NCI-H2081 (cell line): Measurements from ENCODE around the gene ETV4.
A peak's percentile ranks its signal among the peaks of the same experiment; 100 is the strongest.

Experiments
- DNase-seq, 2 experiments: peaks; one replicate each; lab custom pipeline; 2025; lab: John Stamatoyannopoulos, UW

The ETV4 gene

DNA sequence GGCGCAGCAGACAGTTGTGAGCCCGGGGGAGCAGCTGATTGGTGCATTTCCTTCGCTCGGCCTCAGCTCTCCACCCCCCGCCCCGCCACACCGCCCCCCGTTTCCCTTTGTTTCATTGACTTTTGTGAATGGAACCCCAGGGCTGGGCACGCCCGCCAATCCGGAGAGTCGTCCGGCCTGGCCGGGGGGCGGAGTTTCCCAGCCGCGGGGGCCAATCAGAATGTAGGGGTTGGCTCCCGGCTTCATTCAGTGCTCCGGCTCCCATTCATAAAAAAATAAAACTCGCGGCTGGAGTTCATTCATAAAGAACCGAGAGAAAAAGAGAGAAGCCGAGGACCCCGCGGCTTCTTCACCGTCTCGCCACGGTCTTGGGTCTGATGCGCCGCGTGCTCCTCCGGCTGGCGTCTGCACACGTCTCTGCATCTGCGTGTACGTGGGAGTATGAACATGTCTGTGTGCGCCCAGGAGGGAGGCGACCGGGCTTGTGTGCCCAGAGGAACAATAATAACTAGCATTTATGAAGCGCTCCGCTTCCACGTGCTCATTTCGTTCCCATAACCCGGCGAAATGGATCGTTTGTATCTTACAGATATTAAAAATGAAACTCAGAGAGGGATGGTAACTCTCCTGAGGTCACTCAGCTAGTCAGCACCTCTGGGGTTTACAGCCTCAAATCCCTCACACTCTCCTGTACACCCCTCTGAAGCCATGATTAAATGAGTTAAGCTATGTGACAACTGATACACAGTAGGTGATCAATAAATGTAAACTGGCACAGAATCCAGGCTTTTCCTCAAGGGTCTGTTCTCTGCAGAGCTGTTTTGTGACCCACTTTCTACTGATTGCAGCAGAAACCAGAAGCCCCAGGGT lies at the start of gene ETV4:
ETV4 (minus strand) TSS at position 22 of the 870 bp plus-strand sequence. CDS start 723 bp downstream, outside the sequence.
- DNase-seq = peak; percentile 92 to 93

- DNase-seq = no peak
Measured at GRCh38 chr17:43595466-43595865, 49.3 kb upstream of the ETV4 start.

GRCh38 chr17:43591779-43592562 lies 45.8 kb upstream of the ETV4 start:
- no peak for DNase-seq

DNA sequence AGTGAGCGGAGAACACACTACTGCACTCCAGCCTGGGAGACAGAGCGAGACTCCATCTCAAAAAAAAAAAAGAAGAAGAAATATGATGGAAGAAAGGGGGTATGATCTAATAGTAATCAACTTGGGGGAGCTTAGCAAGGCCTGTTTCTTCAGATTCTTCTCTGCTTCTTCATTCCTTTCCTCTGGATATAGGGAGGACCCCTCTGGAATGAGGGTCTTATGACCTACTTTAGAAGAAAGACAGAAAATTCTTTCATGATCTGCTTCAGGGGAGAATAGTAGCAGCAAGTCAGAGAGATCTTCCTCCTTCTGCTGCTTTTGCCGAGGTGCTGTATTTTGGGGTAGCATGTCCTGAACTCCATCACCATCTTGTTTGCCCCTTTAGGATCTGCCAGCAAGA lies 44.9 kb upstream of the ETV4 start:
- DNase-seq = no peak

GRCh38 chr17:43588664-43589435 lies 42.7 kb upstream of the ETV4 start:
- no peak for DNase-seq

- DNase-seq = no peak
Measured at GRCh38 chr17:43588121-43588520, 42.0 kb upstream of the ETV4 start.

DNA sequence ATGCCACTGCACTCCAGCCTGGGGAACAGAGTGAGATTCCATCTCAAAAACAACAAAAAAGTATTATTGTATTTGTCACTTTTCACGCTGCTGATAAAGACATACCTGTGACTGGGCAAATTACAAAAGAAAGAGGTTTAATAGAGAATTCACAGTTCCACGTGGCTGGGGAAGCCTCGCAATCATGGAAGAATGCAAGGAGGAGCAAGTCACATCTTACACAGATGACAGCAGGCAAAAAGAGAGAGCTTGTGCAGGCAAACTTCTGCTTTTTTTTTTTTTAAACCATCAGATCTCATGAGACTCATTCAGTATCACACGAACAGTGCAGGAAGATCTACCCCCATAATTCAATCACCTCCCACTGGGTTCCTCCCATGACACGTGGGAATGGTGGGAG lies 41.5 kb upstream of the ETV4 start:
- DNase-seq = no peak

DNA sequence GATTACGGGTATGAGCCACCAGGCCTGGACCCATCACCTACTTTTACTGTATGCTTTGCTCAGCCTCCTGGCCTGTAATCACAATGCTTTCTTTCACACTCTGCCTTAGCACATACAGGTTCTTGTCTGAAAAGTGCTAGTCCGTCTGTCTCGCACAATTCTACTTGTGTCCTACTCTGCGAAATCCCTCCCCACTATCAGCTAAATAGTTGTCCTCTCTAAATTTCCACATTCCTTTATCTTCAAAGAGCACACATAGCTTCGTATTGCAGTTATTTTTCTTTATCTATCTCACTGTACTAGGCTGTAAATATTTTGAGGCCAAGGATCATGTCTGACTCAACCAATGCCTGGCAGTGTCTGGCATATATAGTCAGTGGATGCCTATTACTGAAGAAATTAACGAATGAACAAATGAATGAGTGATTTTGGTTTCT lies 38.5 kb upstream of the ETV4 start:
- no peak for DNase-seq

- DNase-seq = no peak
Measured at GRCh38 chr17:43583332-43583731, 37.2 kb upstream of the ETV4 start.

DNA sequence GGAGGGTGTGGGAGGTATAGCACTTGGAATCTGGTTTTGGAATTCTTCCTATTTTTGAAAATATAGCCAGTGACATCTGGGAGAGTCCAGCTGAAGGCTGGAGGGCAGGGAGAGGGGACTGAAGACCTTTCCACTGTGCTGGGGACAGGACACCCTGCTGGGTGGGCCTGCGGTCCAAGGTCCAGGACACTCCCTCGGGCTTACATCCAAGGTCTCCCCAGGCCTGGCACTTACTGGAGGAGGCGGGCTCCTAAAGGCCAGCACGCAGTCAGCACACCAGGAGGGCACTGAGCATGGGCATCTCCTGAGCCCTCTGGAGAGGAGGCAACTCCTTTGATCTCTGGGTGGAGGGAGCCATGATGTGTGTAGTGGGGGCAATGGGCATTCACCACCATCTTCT lies 35.5 kb upstream of the ETV4 start:
- DNase-seq = no peak

DNA sequence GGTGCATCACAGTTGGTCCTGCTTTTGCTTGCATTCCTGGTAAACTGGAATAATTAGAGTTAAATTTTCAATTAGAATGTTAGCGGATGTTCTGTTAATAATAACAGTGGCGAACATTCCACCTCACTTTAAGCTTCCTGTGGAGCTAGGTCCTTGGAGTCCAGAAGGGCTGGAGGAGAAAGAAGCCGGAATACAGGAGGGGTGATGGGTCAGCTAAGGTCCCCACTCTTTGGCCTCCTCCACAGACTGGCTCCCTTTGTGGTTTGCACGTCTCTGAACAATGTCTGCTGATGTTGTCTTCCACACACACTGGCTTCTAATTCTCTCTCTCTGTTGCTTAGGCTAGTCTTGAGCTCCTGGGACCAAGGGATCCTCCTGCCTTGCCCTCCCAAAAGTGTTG lies 35.0 kb upstream of the ETV4 start:
- no peak for DNase-seq

GRCh38 chr17:43579566-43580140 lies 33.5 kb upstream of the ETV4 start:
- no peak for DNase-seq

DNA sequence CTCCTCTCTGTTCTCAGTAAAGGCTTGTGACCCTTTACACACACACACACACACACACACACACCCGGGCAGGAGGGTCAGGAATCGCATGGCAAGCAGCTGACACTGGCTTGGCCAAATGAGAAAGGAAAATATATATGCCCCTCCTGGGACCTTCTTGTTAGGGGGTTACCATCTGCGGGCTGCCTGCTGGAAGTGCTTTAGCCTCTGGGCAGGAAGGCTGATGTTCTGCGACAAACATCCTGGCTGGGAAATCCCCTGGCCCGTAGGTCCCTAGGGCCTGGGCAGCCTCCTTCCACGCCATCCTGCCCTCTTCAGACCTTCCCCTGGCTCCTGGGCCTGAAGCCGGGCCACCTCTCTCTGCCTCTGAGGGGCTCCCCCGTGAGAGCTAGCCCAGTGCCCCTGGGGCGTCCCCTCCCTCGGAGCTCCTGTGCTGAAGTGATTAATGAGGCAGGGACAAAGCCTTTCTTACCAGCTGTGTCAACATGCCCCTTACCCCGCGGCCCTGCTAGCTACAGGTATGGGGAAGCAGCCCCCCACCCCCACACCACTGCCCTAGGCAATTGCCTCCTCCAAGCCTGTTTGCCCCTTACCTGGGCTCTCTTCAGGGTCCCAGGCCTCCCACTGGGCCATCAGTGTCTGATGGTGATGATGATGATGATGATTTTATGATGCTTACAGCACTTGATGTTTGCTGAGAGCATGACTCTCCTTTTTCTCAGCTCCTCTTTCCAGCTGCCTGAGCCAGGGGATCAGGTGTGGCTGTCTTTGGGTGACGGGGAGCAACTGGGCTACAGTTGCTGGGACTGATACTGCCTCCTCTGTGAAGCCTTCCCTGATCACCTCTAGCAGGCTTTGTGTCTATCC lies 32.8 kb upstream of the ETV4 start:
- peak; percentile 56 to 83 for DNase-seq

DNA sequence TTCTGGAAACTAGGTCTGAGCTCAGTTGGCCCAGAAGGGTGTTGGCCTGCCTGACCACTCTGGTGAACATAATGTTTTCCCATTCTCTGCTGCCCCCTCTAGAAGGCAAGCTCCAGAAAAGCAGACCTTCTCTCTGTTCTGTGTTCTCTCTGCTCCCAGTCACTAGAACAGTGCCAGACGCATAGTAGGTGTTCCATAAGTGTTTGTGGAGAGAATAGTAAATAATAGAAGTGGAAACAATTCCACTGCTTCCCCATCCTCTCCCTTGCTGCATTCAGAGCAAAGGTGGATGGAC lies 32.2 kb upstream of the ETV4 start:
- no peak for DNase-seq

DNA sequence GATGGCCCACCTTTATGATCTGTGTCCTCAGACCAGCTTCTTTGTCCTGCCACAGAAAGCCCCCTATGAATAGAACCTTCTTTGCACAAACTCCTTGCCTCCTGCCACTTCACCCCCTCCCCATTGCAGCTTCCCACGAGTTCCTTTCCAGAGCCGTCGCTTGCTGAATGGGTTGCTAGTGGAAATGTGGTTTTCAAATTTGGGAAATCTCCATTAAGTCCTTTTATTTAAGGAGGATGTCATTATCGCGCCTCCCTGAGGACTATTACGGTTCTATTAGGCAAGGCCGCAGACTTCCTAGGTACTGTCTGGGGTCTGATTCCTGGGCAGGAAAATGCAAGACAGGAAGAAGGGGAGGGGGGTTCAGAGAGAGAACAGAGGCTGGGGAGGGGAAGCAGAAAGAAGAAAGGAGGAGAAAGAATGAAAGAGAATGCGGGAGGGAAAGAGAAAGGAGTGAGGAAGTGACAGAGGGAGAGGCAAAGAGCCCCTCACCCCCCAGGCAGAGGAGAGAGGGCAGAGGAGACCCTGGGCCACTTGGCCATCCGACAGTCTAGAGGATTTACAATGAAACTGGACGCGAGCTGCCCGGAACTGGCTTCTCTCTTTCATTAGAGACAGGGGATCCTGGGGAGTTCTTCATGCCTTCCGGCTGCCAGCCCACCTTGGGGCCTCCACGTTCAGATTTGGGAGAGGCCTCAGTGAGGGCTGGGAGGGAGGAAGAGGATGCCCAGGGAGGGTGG lies 31.7 kb upstream of the ETV4 start:
- DNase-seq = no peak

GRCh38 chr17:43576563-43577229 lies 30.6 kb upstream of the ETV4 start:
- peak; percentile 72 to 79 for DNase-seq

- DNase-seq = no peak
Measured at GRCh38 chr17:43574896-43575525, 28.9 kb upstream of the ETV4 start.

GRCh38 chr17:43574348-43574747 lies 28.2 kb upstream of the ETV4 start:
- no peak for DNase-seq

- no peak for DNase-seq
Measured at GRCh38 chr17:43573579-43574321, 27.6 kb upstream of the ETV4 start.
